Measurements from ENCODE around the gene TRIM50. TPM values are rescaled to one million over a fixed set of nuclear protein-coding genes. Genes with fewer than 3 reads are reported as not detected.

The TRIM50 gene
- total and polyA plus RNA-seq, 4 donors = 0.14 to 1.4 (median 0.15) TPM

DNA sequence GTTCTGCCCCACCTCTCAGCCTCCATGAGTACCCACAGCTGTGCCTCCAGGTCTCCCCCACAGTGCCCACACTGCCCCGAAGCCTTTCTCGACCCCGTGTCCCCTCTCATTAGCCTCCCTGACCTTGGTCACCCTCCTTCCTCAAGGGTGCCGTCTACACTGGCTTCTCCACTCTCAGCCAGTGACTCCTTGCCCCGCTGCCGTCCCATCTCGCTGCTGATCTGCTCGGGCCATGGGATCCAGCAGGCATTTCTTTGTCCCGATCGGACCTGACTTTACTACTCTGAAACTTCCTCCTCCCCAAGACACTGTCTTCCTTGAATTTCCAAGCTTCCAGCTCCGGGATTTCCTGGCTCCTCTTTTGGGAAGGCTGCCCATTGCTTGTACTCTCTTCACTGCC, 31.4 kb upstream of the TRIM50 start:
- Histone ChIP-seq H3K36me3 (ENCODE audit: control insufficient read depth in 4 of 4, insufficient read depth in 3 of 4, low read depth in 1 of 4, low read length in 3 of 4) (no peaks in the 10 kb centered on the region), H3K27me3 (ENCODE audit: control insufficient read depth in 4 of 4, insufficient read depth in 4 of 4, low read length in 3 of 4) (no peaks in the 10 kb centered on the region), H3K9me3 (ENCODE audit: control insufficient read depth in 4 of 4, low read length in 3 of 4) (no peaks in the 10 kb centered on the region), H3K27ac (ENCODE audit: low read depth in 1 of 2, low read length in 2 of 2) (no peak overlapping the region), H3K4me3 (ENCODE audit: low read depth in 1 of 3, low read length in 3 of 3) (no peak overlapping the region), H3K4me1 (ENCODE audit: control insufficient read depth in 4 of 4, insufficient read depth in 4 of 4, low read length in 3 of 4) (peaks cover 3 to 15% (median 10%) of the 10 kb centered on the region in 4 donors), H3K9ac (ENCODE audit: low read depth in 1 of 2, low read length in 2 of 2) (no peak overlapping the region)
- 82% methylated on average over 11 of the region's 11 CpGs for WGBS
- TF ChIP-seq REST (IDR thresholded peaks at IDR 0.05) = no peak
- TF ChIP-seq GABPA (IDR thresholded peaks at IDR 0.05 in 1 of 2, conservative IDR thresholded peaks at IDR 0.05 in 1 of 2) = no peak
- TF ChIP-seq HNF4G (IDR thresholded peaks at IDR 0.05) = no peak
- no peak for TF ChIP-seq FOXA2 (IDR thresholded peaks at IDR 0.05)
- TF ChIP-seq JUND (IDR thresholded peaks at IDR 0.05) = no peak
- TF ChIP-seq CTCF (IDR thresholded peaks at IDR 0.05; ENCODE audit: low read depth, low read length, missing input control) = no peak
- TF ChIP-seq FOXA1 (IDR thresholded peaks at IDR 0.05) = no peak
- TF ChIP-seq, protein P1, sequence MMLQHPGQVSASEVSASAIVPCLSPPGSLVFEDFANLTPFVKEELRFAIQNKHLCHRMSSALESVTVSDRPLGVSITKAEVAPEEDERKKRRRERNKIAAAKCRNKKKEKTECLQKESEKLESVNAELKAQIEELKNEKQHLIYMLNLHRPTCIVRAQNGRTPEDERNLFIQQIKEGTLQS (IDR thresholded peaks at IDR 0.05) = no peak
- TF ChIP-seq, protein P2, sequence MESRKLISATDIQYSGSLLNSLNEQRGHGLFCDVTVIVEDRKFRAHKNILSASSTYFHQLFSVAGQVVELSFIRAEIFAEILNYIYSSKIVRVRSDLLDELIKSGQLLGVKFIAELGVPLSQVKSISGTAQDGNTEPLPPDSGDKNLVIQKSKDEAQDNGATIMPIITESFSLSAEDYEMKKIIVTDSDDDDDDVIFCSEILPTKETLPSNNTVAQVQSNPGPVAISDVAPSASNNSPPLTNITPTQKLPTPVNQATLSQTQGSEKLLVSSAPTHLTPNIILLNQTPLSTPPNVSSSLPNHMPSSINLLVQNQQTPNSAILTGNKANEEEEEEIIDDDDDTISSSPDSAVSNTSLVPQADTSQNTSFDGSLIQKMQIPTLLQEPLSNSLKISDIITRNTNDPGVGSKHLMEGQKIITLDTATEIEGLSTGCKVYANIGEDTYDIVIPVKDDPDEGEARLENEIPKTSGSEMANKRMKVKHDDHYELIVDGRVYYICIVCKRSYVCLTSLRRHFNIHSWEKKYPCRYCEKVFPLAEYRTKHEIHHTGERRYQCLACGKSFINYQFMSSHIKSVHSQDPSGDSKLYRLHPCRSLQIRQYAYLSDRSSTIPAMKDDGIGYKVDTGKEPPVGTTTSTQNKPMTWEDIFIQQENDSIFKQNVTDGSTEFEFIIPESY (IDR thresholded peaks at IDR 0.05) = no peak
- TF ChIP-seq, protein P3, sequence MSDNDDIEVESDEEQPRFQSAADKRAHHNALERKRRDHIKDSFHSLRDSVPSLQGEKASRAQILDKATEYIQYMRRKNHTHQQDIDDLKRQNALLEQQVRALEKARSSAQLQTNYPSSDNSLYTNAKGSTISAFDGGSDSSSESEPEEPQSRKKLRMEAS (IDR thresholded peaks at IDR 0.05) = no peak
- no peak for TF ChIP-seq NR2F2 (IDR thresholded peaks at IDR 0.05)
- no peak for TF ChIP-seq SP1 (IDR thresholded peaks at IDR 0.05)
- no peak for TF ChIP-seq RAD21 (IDR thresholded peaks at IDR 0.05)
- no peak for TF ChIP-seq YY1 (IDR thresholded peaks at IDR 0.05)
- TF ChIP-seq EGR1 (IDR thresholded peaks at IDR 0.05; ENCODE audit: low read depth in 2 of 2) = no peak
- no peak for TF ChIP-seq RXRA (IDR thresholded peaks at IDR 0.05)
- no peak for TF ChIP-seq TAF1 (conservative IDR thresholded peaks at IDR 0.05)
- DNase-seq (ENCODE audit: low spot score) = no peak

Data from liver (tissue), 9 donors.